ENCODE measurements around the gene MAP3K14.

The MAP3K14 gene

GRCh38 chr17:45222996-45223538, 93.8 kb downstream of the MAP3K14 start:
- TF ChIP-seq POLR2AphosphoS5 (IDR thresholded peaks at IDR 0.05; ENCODE audit: low read depth, low read length): no peak
- TF ChIP-seq REST (IDR thresholded peaks at IDR 0.05; ENCODE audit: insufficient read depth in 1 of 2, low read depth in 2 of 2, low read length in 2 of 2): no peak
- no peak for TF ChIP-seq FOXP2 (optimal IDR thresholded peaks at IDR 0.05; ENCODE audit: borderline replicate concordance, extremely low read depth, extremely low read length, insufficient read depth)
- TF ChIP-seq TAF1 (IDR thresholded peaks at IDR 0.05; ENCODE audit: borderline replicate concordance, insufficient read depth, low read length): no peak
- no peak for TF ChIP-seq SIN3A (IDR thresholded peaks at IDR 0.05; ENCODE audit: borderline replicate concordance, insufficient read depth, low read length)

- no peak for TF ChIP-seq TAF1 (IDR thresholded peaks at IDR 0.05; ENCODE audit: borderline replicate concordance, insufficient read depth, low read length)
- no peak for TF ChIP-seq SIN3A (IDR thresholded peaks at IDR 0.05; ENCODE audit: borderline replicate concordance, insufficient read depth, low read length)
- TF ChIP-seq REST (IDR thresholded peaks at IDR 0.05; ENCODE audit: insufficient read depth in 1 of 2, low read depth in 2 of 2, low read length in 2 of 2): no peak
- no peak for TF ChIP-seq POLR2AphosphoS5 (IDR thresholded peaks at IDR 0.05; ENCODE audit: low read depth, low read length)
- no peak for TF ChIP-seq FOXP2 (optimal IDR thresholded peaks at IDR 0.05; ENCODE audit: borderline replicate concordance, extremely low read depth, extremely low read length, insufficient read depth)
Observed at GRCh38 chr17:45222289-45222995, 94.4 kb downstream of the MAP3K14 start.

- TF ChIP-seq REST (IDR thresholded peaks at IDR 0.05; ENCODE audit: insufficient read depth in 1 of 2, low read depth in 2 of 2, low read length in 2 of 2) (no peak), TAF1 (IDR thresholded peaks at IDR 0.05; ENCODE audit: borderline replicate concordance, insufficient read depth, low read length) (no peak), SIN3A (IDR thresholded peaks at IDR 0.05; ENCODE audit: borderline replicate concordance, insufficient read depth, low read length) (no peak), FOXP2 (optimal IDR thresholded peaks at IDR 0.05; ENCODE audit: borderline replicate concordance, extremely low read depth, extremely low read length, insufficient read depth) (no peak), POLR2AphosphoS5 (IDR thresholded peaks at IDR 0.05; ENCODE audit: low read depth, low read length) (no peak)
Observed at GRCh38 chr17:45222014-45222288, 94.9 kb downstream of the MAP3K14 start.

GRCh38 chr17:45221081-45222013, 95.5 kb downstream of the MAP3K14 start, which contains the start of gene FMNL1:
Gene FMNL1 (plus strand): TSS chr17:45221885. CDS start chr17:45222125, 240 bp downstream.
- TF ChIP-seq TAF1 (IDR thresholded peaks at IDR 0.05; ENCODE audit: borderline replicate concordance, insufficient read depth, low read length): no peak
- TF ChIP-seq POLR2AphosphoS5 (IDR thresholded peaks at IDR 0.05; ENCODE audit: low read depth, low read length): no peak

- TF ChIP-seq TAF1 (IDR thresholded peaks at IDR 0.05; ENCODE audit: borderline replicate concordance, insufficient read depth, low read length) (no peak), FOXP2 (optimal IDR thresholded peaks at IDR 0.05; ENCODE audit: borderline replicate concordance, extremely low read depth, extremely low read length, insufficient read depth) (no peak), REST (IDR thresholded peaks at IDR 0.05; ENCODE audit: insufficient read depth in 1 of 2, low read depth in 2 of 2, low read length in 2 of 2) (no peak), SIN3A (IDR thresholded peaks at IDR 0.05; ENCODE audit: borderline replicate concordance, insufficient read depth, low read length) (no peak), POLR2AphosphoS5 (IDR thresholded peaks at IDR 0.05; ENCODE audit: low read depth, low read length) (no peak)
Observed at GRCh38 chr17:45220079-45220478, 96.7 kb downstream of the MAP3K14 start.

Data from PFSK-1 (cell line).